D341Med (cell line): ENCODE data around the gene UGT1A6.

Source experiments
- DNase-seq: peaks from one replicate; pipeline ENCODE4 v3.0.0; 2012; ENCODE audit warnings: low spot score

The UGT1A6 gene

GRCh38 chr2:233819884-233820773 is 127.4 kb downstream of the UGT1A6 start:
- no peak for DNase-seq

- no peak for DNase-seq
These were observed 128.1 kb downstream of the UGT1A6 start for GRCh38 chr2:233820774-233821105.

- DNase-seq = no peak
These were observed 128.5 kb downstream of the UGT1A6 start for GRCh38 chr2:233821196-233821595.

- no peak for DNase-seq
These were observed 129.0 kb downstream of the UGT1A6 start for GRCh38 chr2:233821709-233822100.

GRCh38 chr2:233822101-233822771 is 129.5 kb downstream of the UGT1A6 start:
- no peak for DNase-seq
